Amniotic epithelial cell (primary cell): ENCODE results near the gene OR1Q1.
"Not testable (repeated sequence)": the region's sequence is repeated elsewhere in the genome, so short reads cannot be mapped to it uniquely, and the experiment has no call there.

Experiments used
- DNase-seq: peaks from one replicate; pipeline ENCODE4 v3.0.0-alpha.2; 2010; ENCODE audit warnings: low read depth

Gene OR1Q1, protein sequence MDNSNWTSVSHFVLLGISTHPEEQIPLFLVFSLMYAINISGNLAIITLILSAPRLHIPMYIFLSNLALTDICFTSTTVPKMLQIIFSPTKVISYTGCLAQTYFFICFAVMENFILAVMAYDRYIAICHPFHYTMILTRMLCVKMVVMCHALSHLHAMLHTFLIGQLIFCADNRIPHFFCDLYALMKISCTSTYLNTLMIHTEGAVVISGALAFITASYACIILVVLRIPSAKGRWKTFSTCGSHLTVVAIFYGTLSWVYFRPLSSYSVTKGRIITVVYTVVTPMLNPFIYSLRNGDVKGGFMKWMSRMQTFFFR

DNA sequence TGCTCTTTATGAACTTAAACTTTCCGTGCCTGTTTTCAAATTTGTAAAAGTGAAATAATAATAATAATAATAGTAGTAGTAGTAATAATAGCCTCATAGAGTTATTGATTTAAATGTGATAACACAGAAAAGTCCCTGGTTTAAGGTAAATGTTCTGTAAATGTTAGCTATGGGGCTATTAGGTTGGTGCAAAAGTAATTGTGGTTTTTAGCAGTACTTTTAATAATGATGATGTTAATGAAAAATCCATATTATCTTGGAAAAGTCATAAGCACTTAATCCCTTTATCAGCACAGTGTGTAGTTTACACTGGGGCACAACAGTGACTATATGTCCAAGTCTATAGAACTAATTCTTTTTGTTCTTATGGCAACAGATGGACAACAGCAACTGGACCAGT is at the start of gene OR1Q1:
Gene OR1Q1 (plus strand): TSS at position 377 of the 400 bp plus-strand sequence. CDS start 0 bp downstream, at position 377.
- no peak for DNase-seq

DNA sequence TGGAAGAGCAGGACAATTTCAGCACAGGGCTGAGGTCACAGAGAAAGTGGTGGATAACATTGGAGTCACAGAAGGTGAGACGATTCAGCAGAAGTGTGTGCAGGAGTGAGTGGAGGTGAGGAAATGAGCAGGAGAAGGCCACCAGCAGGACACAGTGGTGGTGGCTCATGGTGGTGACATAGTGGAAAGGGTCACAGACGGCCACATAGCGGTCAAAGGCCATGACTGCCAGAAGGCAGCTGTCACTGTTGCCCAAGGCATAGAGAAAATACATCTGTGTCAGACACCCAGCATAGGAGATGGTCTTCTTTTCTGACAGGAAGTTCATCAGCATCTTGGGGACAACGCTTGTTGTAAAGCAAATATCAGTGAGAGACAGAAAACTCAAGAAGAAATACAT is 46.6 kb upstream of the OR1Q1 start:
- DNase-seq: no peak

DNA sequence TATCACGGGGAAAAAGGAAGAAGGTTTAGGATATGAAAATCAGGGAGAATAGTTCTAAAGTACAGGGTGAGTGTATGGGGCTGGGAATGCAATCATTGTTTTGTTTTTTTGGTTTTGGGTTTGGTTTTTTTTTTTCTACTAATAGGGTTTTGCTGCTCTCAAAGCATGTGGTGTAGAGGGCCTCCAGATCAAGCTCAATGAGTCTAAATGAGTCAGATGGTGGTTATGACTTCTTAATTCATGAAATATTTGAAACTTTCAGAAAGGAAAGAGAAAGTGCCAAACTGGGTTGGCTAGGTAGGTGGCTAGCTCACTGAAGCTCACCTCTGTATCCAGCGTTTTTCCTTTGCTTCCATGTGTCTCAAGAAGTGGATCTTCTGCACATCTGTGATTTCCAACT is 42.1 kb upstream of the OR1Q1 start:
- no peak for DNase-seq

DNA sequence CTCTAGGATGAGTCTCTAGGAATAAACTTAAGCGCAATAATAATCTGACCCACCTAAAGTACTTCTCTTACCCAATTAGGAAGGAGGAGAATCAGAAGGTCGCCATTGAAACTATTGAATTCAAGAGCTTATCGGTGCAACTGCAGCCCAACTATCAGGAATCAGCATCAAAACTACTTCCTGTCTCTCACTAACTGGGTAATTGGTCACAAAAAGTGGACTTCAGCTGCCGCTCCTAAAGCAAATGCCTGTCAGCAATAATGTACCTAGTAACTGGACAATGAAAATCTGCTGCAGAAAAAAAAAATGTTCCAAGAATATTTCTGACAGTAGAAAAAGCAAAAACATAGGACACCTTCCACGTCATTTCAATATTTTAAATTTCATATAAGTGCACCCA is 34.7 kb upstream of the OR1Q1 start:
- DNase-seq: no peak

DNA sequence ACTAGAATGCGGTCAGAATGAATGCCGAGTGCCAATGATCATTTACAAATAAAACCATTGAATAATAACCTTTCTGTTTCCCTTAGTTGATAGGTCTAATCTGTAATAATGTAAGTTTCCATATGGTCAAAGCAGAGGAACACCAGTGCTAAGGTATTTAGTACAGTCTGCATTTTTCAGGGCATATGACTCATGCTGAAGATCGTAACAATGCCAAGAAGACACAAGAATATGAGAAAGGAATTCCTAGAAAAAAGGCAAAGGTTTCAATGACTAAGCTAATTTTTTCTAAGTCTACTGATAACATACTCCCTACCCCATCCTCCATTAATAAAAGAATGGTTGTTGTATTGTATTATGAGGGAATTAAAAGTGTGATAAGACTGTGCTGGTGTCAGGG is 34.2 kb upstream of the OR1Q1 start:
- peak; percentile 6 for DNase-seq

DNA sequence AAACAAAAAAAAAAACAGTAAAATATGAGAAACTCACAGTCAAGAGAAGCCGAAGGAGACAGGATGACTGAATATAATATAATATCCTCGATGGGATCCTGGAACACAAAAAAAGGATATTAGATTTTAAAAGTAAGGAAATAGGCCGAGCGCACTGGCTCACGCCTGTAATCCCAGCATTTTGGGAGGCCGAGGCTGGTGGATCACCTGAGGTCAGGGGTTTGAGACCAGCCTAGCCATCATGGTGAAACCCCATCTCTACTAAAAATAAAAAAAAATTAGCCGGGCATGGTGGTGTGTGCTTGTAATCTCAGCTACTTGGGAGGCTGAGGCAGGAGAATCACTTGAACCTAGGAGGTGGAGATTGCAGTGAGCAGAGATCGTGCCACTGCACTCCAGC is 31.3 kb upstream of the OR1Q1 start, which contains the start of gene OR1L8:
Gene OR1L8 (minus strand): TSS at position 101 of the 400 bp plus-strand sequence. CDS start 14,907 bp downstream, outside the sequence.
- not testable (repeated sequence) for DNase-seq

DNA sequence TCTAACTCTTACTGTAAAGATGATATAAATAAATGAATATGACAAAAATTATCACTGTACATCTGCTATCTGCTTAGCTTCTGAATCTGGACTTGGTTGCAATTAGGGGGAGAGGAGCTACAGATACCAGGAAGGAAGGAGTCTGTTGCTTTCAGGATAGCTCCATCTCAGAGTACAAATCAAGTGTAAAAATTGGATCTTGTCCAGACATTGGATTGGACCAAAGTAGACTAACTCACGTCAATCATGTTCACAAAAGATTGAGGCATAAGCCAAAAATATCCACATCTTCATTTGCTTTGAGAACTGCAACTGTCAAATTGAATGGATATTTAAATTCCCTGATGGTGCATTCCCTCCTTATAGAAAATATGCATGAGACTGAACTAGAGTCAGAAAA is 8.8 kb upstream of the OR1Q1 start:
- DNase-seq: no peak

DNA sequence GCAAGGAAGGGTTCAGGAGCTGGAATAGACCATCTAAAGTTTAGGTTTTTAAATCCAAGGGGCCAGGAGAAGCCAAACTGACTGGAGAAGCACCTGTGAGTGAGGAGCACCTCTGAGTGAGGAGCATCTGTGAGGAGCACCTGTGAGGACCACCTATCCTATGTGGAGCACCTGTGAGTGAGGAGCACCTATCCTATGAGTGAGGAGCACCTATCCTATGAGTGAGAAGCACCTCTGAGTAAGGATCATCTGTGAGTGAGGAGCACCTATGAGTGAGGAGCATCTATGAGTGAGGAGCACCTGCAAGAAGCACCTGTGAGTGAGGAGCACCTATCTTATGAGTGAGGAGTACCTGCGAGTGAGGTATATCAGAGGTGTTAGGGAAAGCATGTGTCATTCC is 8.0 kb upstream of the OR1Q1 start:
- no peak for DNase-seq

DNA sequence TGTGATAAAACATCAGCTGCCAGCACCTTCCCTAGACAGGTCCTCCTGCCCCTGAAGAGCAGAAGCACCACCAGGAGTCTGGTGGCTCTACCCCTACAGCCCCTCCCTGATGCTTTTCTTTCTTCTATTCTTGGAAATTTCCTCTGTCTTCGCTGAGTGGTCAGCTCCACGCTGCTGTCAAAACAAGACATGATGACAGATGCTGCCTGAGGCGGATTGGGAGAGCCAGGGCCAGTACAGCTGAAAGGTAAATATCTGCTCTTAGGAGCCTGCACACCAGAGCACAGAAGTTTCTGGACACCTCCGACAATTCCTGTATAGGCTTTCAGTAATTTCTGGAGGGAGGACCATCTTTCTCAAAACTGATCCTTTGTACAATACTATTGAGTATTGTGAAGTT is 4.7 kb upstream of the OR1Q1 start:
- no peak for DNase-seq

DNA sequence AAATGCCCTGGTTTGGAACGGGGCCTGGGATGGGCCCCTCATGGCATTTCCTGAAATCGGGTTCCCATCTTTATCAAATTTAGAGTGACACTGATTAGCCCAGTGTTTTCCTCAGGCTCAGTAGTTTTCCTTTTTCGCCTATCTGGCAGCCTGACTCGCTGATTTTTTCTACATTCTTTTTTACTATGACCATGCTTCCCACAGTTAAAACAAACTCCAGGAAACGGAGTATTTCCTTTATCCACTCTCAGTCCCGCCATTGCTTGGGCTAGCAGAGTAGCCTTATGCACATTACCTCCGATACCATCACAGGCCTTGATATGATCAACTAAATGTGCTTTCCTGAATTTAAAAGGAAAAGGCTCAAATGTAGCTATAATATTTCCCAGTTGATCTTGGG is 5.5 kb downstream of the OR1Q1 start:
- DNase-seq: no peak

DNA sequence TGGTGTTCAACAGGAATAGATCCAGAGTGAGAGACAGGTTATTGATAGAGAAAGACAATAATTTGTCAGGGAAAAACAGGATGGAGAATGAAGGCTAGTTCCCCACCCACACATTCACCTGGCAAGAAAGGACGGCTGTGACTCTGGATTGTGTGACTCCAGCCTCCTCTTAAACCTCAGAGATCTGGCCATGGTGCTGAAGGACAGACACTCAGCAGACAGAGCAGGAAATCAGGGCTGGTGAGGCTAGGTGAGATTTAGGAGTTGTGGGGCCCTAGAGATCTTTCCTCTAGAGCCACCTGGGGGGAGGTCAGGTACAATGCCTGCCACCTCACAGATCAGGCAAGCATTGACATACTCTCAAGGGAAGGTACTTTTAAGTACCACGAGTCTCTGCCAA is 27.7 kb downstream of the OR1Q1 start:
- DNase-seq: no peak

DNA sequence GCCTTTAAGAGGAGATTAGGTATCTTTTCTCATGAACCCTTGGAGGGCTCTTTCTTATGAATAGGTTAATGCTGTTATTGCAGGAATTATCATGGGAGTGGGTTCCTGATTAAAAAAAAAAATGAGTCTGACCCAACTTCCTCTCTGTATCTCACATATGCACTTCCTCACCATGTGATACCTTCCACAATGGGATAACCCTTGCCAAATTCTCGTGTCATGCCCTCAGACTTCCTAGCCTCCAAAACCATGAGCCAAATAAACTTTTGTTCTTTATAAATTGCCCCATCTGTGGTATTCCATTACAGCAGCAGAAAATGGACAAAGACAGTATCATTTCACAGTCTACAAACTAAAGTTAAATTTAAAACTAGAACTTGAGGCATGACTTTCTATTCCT is 41.8 kb downstream of the OR1Q1 start:
- no peak for DNase-seq

DNA sequence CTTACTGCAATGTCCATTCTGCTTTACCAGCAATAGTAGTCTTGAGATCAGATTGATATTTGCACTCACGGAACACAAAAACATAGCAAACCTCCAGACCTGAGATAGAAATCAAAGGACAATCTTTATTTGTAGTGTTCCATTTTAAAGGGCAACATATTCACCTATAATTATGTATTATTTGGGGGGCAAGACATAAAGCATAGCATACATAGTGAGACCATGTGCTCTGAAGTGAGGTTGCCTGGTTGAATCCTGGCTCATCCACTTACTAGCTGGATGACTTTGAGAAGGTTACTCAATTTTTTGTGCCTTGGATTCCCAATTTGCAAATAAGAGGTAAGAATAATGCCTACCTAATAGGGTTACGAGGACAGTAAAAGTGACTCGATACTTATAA is 43.0 kb downstream of the OR1Q1 start, which contains the start of gene OR1B1:
Gene OR1B1 (minus strand): TSS at position 101 of the 400 bp plus-strand sequence.
- DNase-seq: no peak

DNA sequence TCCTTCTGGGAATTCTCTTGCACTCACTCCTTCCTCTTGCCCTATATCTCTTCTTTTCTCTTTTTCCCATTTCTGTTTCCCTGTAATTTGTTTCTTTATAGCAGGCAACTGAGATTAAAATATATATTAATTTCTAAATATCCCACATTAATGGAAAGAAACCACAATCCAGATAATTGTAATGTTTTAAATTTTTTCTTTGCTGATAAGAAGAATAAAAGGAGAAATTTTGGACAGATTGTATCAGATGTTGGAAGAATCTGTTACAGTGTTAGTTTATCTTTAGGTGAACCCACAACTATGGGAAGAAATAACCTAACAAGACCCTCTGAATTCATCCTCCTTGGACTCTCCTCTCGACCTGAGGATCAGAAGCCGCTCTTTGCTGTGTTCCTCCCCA is 46.9 kb downstream of the OR1Q1 start, which contains the start of gene OR1L1:
Gene OR1L1 (plus strand): TSS at position 301 of the 400 bp plus-strand sequence. CDS start 0 bp downstream, at position 301.
- DNase-seq: no peak
